HuH-7 (cell line): ENCODE data around the gene NOC3L.

Experiments used
- DNase-seq: peaks from one replicate; pipeline ENCODE4 v3.0.0; 2011; ENCODE audit warnings: low spot score

The NOC3L gene

GRCh38 chr10:94303929-94304328, 58.8 kb downstream of the NOC3L start:
- DNase-seq: no peak

GRCh38 chr10:94300042-94300441, 62.7 kb downstream of the NOC3L start:
- DNase-seq: no peak

- DNase-seq: no peak
Measured at GRCh38 chr10:94299417-94299816, 63.3 kb downstream of the NOC3L start.

GRCh38 chr10:94294168-94294567, 68.6 kb downstream of the NOC3L start:
- DNase-seq: no peak

GRCh38 chr10:94293354-94293753, 69.4 kb downstream of the NOC3L start:
- DNase-seq: no peak

- no peak for DNase-seq
Measured at GRCh38 chr10:94292434-94293090, 70.2 kb downstream of the NOC3L start.

GRCh38 chr10:94288361-94289101, 74.2 kb downstream of the NOC3L start:
- no peak for DNase-seq

- no peak for DNase-seq
Measured at GRCh38 chr10:94287336-94287735, 75.4 kb downstream of the NOC3L start.

GRCh38 chr10:94286901-94287300, 75.8 kb downstream of the NOC3L start:
- DNase-seq: no peak

- DNase-seq: no peak
Measured at GRCh38 chr10:94285271-94285670, 77.5 kb downstream of the NOC3L start.
